NCI-H146 treated with DMSO at 0.1 percent for 48 hours (cell line): ENCODE measurements around the gene RAD1.

Experiments
- DNase-seq: peaks from one replicate; lab custom pipeline; 2025; ENCODE audit not compliant: unreplicated experiment; lab: John Stamatoyannopoulos, UW

Gene RAD1

GRCh38 chr5:34916518-34916917 lies 1.2 kb upstream of the RAD1 start:
- DNase-seq = no peak

GRCh38 chr5:34915856-34916192 lies 520 bp upstream of the RAD1 start:
- DNase-seq = no peak

GRCh38 chr5:34914671-34915138 lies 599 bp downstream of the RAD1 start:
- peak; percentile 43 for DNase-seq

- no peak for DNase-seq
Observed at GRCh38 chr5:34913072-34913471, 2.2 kb downstream of the RAD1 start.

GRCh38 chr5:34905564-34905963 lies 9.7 kb downstream of the RAD1 start:
- DNase-seq = no peak

- DNase-seq = no peak
Observed at GRCh38 chr5:34903260-34903659, 12.0 kb downstream of the RAD1 start.

GRCh38 chr5:34900652-34901051 lies 14.7 kb downstream of the RAD1 start:
- DNase-seq = no peak

- no peak for DNase-seq
Observed at GRCh38 chr5:34899066-34899465, 16.2 kb downstream of the RAD1 start.

- DNase-seq = peak; percentile 36
Observed at GRCh38 chr5:34898258-34898895, 16.9 kb downstream of the RAD1 start.

- DNase-seq = no peak
Observed at GRCh38 chr5:34897646-34898045, 17.7 kb downstream of the RAD1 start.

- no peak for DNase-seq
Observed at GRCh38 chr5:34895641-34896419, 19.5 kb downstream of the RAD1 start.

GRCh38 chr5:34894716-34895115 lies 20.6 kb downstream of the RAD1 start:
- DNase-seq = no peak

- DNase-seq = no peak
Observed at GRCh38 chr5:34892414-34892813, 22.9 kb downstream of the RAD1 start.

- no peak for DNase-seq
Observed at GRCh38 chr5:34891981-34892380, 23.3 kb downstream of the RAD1 start.

- DNase-seq = no peak
Observed at GRCh38 chr5:34889394-34889793, 25.9 kb downstream of the RAD1 start.

GRCh38 chr5:34886392-34887119 lies 28.7 kb downstream of the RAD1 start:
- no peak for DNase-seq

GRCh38 chr5:34881246-34881645 lies 34.1 kb downstream of the RAD1 start:
- no peak for DNase-seq

GRCh38 chr5:34876275-34876674 lies 39.0 kb downstream of the RAD1 start:
- DNase-seq = no peak

GRCh38 chr5:34870382-34870781 lies 44.9 kb downstream of the RAD1 start:
- no peak for DNase-seq

- no peak for DNase-seq
Observed at GRCh38 chr5:34869256-34869655, 46.0 kb downstream of the RAD1 start.

- no peak for DNase-seq
Observed at GRCh38 chr5:34868791-34869190, 46.5 kb downstream of the RAD1 start.

GRCh38 chr5:34867660-34868059 lies 47.6 kb downstream of the RAD1 start:
- no peak for DNase-seq
